Suprapubic skin (tissue), 2 donors: ENCODE data around the gene CEACAM21.

Source experiments
- EP300 ChIP-seq: sonication (generic); formaldehyde crosslinking; IDR thresholded peaks from one replicate; pipeline ENCODE4 v1.6.1; 2017; ENCODE audit warnings: antibody characterized with exemption
- POLR2A ChIP-seq, 2 donors: fragments of 450-650 bp; IDR thresholded peaks; one replicate each; pipeline ENCODE4 v1.6.1; 2017; ENCODE audit warnings: antibody characterized with exemption in 2 of 2, mild to moderate bottlenecking in 2 of 2, moderate library complexity in 2 of 2

DNA sequence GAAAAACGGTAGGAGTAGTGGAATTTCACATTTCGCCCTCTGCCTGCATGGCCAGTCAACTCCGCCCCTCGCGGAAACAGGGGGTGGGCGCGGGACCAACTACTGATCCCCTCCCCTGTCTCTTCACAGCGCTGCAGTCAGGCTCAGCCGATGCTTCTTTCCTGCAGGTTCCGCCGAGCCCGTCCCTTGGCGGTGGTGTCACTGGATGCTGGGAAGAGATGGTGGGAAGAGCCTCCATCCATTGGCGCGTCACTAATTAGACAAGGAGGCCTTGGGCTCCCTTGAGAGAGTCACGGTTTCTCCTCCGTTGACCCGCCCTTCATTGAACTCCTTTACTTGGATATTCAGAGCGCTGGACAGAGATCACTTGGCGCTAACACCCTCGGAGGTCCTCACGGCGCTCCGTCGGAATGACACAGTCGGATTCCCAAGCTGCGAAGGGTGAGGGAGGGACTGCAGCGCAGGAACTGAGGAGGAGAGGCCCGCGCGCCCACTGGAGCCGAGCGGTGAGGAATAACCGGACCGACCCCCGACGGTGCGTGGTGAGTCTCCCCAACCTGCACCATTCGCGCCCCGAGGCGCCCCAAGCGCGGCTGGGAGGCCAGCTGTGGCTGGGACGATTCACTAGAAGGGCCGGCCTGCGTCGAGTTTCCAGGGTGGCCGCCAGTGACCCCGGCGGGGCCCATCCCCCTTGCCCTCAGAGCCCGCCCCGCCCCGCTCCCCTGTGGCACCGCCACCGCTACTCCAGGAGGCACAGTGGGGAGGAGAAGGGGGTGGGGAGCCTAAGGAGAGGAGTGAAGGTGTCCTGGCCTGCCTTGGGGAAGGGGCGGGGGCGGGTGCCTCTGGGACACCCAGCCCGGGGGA lies 11.2 kb upstream of the CEACAM21 start:
- TF ChIP-seq EP300 (no peak), POLR2A (IDR thresholded peaks at IDR 0.05) (no peak)
